Caco-2 (cell line): ENCODE measurements around the gene TTYH3. TPM values are rescaled to one million over a fixed set of nuclear protein-coding genes. Genes with fewer than 3 reads are reported as not detected.

Source experiments
- BruUV-seq: library from RNA; stranded (reverse); fragments of 400-500 nt; replicated peaks from 2 replicates; lab custom pipeline; 2021; lab: Mats Ljungman, UMichigan
- CTCF ChIA-PET: fragments of 300-600 bp; sonication (Branson Sonifier 250); formaldehyde crosslinking; loops from one replicate; lab custom pipeline; 2022; ENCODE audit warnings: antibody characterized with exemption; lab: Charles Lee
- POLR2A ChIA-PET: fragments of 300-600 bp; sonication (Branson Sonifier 250); formaldehyde crosslinking; loops from one replicate; lab custom pipeline; 2022; ENCODE audit warnings: antibody characterized with exemption; lab: Charles Lee
- DNase-seq, 2 experiments: peaks; one replicate each; pipeline versions ENCODE4 v3.0.0 to v3.0.0-alpha.2; 2020 to 2022
- H3K27me3 ChIP-seq: replicated peaks from 2 replicates; pipeline ENCODE4 v1.6.0; 2011; ENCODE audit warnings: low read length; ENCODE audit not compliant: control insufficient read depth, insufficient read depth
- H3K36me3 ChIP-seq: 2 replicates; pipeline ENCODE4 v1.5.1; 2011; ENCODE audit warnings: low read length; ENCODE audit not compliant: control insufficient read depth, insufficient read depth
- H3K4me1 ChIP-seq: fragments of 250-450 bp; sonication (Bioruptor Pico); 2 replicates; pipeline ENCODE4 v1.5.1; 2020; ENCODE audit warnings: mild to moderate bottlenecking
- H3K4me3 ChIP-seq: 2 replicates; pipeline ENCODE4 v1.5.1; 2011; ENCODE audit warnings: low read depth, mild to moderate bottlenecking, control low read depth, low read length
- H3K9me3 ChIP-seq: fragments of 250-450 bp; sonication (Bioruptor Pico); 2 replicates; pipeline ENCODE4 v1.5.1; 2020; ENCODE audit warnings: mild to moderate bottlenecking, moderate library complexity
- H3K27ac Mint-ChIP-seq: one replicate; pipeline ENCODE4 v1.8.0; 2022; ENCODE audit warnings: mixed read lengths; ENCODE audit not compliant: unreplicated experiment
- H3K27me3 Mint-ChIP-seq: one replicate; pipeline ENCODE4 v1.8.0; 2022; ENCODE audit warnings: mixed read lengths; ENCODE audit not compliant: insufficient read depth, unreplicated experiment
- H3K36me3 Mint-ChIP-seq: one replicate; pipeline ENCODE4 v1.8.0; 2022; ENCODE audit warnings: mild to moderate bottlenecking, mixed read lengths; ENCODE audit not compliant: insufficient read depth, unreplicated experiment
- H3K4me1 Mint-ChIP-seq: one replicate; pipeline ENCODE4 v1.8.0; 2022; ENCODE audit warnings: low read depth, mixed read lengths; ENCODE audit not compliant: unreplicated experiment
- H3K4me3 Mint-ChIP-seq: one replicate; pipeline ENCODE4 v1.8.0; 2022; ENCODE audit warnings: mild to moderate bottlenecking, moderate library complexity, mixed read lengths; ENCODE audit not compliant: unreplicated experiment
- H3K9me3 Mint-ChIP-seq: one replicate; pipeline ENCODE4 v1.8.0; 2022; ENCODE audit warnings: mixed read lengths; ENCODE audit not compliant: unreplicated experiment
- intact Hi-C: fragments of 100-400 bp; cut with micrococcal nuclease; formaldehyde crosslinking; loops from one replicate; pipeline ENCODE4 v1.10.0; 2022; ENCODE audit not compliant: unreplicated experiment
- total RNA-seq: library from RNA; stranded (reverse); gene quantifications from 2 replicates; pipeline ENCODE4 v1.2.3, GENCODE V29; 2022
- TF ChIP-seq, protein P1 (sequence below), 2 experiments: fragments of 200-600 bp in 1 of 2; IDR thresholded peaks; 1 replicate in 1 of 2; 2 replicates in 1 of 2; pipeline versions ENCODE4 v1.5.1 to v1.8.0; 2011 to 2022; ENCODE audit warnings: antibody characterized with exemption in 1 of 2, control low read depth in 1 of 2, inconsistent platforms in 1 of 2, low read depth in 1 of 2, low read length in 1 of 2, mild to moderate bottlenecking in 1 of 2, moderate library complexity in 1 of 2; ENCODE audit not compliant: insufficient read depth in 1 of 2, severe bottlenecking in 1 of 2, unreplicated experiment in 1 of 2

TTYH3 gene
- total RNA-seq, 1 experiment from 2014 or later, result 57.3 TPM

DNA sequence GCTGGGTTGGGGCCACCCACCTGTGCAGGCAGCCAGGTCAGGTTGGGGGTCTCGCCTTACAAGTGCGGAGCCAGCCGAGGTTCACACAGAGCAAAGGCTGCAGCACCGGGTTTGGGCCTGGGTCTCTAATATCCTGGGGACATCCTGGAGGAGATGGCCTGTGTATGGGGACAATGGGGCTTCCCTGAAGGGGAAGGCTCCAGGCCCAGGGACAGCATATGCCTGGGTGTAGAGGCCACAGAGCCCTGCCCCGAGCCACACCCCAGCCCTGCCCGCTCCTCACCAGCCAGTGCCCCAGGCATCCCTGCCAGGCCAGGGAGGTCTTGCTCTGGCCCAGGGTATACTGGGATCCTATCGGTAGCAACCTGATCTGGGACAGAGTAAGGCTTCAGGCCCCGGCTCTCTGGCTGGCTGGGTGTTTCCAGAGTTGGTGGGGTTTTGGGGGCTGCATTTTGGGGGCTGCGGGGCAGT, 9.1 kb downstream of the TTYH3 start:
- no peak overlapping the region for H3K4me3 Mint-ChIP-seq
- Histone ChIP-seq H3K36me3 (peaks cover 2% of the 10 kb centered on the region; the same call in 1 of the 2 replicates), H3K4me1 (0 out of 2 replicates have a peak, but pooled peaks cover 3% of the 10 kb centered on the region), H3K9me3 (no peaks in the 10 kb centered on the region), H3K4me3 (no peak overlapping the region), H3K27me3 (no peaks in the 10 kb centered on the region)
- no peak for DNase-seq
- no peaks in the 10 kb centered on the region for H3K4me1 Mint-ChIP-seq
- ChIA-PET POLR2A (no interaction called here), CTCF (no interaction called here)
- TF ChIP-seq, protein P1, sequence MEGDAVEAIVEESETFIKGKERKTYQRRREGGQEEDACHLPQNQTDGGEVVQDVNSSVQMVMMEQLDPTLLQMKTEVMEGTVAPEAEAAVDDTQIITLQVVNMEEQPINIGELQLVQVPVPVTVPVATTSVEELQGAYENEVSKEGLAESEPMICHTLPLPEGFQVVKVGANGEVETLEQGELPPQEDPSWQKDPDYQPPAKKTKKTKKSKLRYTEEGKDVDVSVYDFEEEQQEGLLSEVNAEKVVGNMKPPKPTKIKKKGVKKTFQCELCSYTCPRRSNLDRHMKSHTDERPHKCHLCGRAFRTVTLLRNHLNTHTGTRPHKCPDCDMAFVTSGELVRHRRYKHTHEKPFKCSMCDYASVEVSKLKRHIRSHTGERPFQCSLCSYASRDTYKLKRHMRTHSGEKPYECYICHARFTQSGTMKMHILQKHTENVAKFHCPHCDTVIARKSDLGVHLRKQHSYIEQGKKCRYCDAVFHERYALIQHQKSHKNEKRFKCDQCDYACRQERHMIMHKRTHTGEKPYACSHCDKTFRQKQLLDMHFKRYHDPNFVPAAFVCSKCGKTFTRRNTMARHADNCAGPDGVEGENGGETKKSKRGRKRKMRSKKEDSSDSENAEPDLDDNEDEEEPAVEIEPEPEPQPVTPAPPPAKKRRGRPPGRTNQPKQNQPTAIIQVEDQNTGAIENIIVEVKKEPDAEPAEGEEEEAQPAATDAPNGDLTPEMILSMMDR (IDR thresholded peaks at IDR 0.05; ENCODE audit: insufficient read depth in 1 of 2, low read depth in 1 of 2, low read length in 1 of 2, severe bottlenecking in 1 of 2, unreplicated experiment in 1 of 2), result no peak
- H3K9me3 Mint-ChIP-seq, result no peaks in the 10 kb centered on the region
- no peaks in the 10 kb centered on the region for H3K36me3 Mint-ChIP-seq
- intact Hi-C loops, result no loop called here
- H3K27ac Mint-ChIP-seq, result no peak overlapping the region
- BruUV-seq, result no TSS peak
- no peaks in the 10 kb centered on the region for H3K27me3 Mint-ChIP-seq

DNA sequence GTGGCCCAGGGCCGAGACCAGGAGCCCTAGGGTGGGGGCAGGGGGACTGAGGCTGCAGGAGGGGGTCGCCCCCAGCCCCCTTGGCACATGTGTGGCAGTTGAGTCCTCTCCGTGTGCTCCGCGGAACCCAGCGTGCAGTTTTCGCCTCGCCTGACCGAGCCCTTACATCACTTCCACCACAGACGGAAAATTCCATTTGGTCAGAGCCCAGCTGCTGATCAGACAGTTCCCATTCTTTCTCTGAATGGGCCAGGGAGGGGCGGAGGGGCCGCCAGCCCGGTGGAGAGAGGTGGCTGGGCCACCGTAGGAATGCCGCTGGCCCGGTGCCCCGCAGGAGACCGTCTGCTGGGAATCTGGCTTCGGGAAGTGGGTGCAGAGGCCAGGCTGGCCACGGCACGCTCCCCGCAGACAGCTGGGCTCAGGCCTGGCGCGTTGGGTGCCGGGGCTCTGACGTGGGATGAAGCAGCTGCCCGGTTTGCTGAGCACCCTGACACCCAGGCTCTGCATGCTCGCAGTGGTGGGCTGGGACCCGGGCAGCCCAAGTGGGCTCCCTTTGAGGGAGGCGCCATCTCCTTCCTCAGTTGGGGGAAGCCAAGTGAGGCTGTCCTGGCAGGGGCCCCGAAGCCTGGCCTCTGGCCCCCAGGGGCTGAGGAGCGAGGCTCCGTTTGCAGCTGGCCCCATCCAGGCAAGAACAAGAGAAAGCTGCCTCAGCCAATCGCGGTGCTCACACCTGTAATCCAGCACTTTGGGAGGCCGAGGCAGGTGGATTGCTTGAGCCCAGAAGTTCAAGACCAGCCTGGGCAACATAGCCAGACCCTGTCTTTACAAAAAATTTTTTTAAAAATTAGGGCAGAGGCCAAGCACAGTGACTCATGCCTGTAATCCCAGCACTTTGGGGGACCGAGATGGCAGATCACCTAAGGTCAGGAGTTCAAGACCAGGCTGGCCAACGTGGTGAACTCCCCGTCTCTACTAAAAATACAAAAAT, 9.9 kb downstream of the TTYH3 start:
- Mint-ChIP-seq H3K27me3 (no peaks in the 10 kb centered on the region), H3K36me3 (no peaks in the 10 kb centered on the region), H3K4me1 (no peaks in the 10 kb centered on the region), H3K4me3 (no peak overlapping the region), H3K27ac (no peak overlapping the region), H3K9me3 (no peaks in the 10 kb centered on the region)
- Histone ChIP-seq H3K9me3 (no peaks in the 10 kb centered on the region), H3K4me3 (no peak overlapping the region), H3K36me3 (no peaks in the 10 kb centered on the region), H3K4me1 (0 out of 2 replicates have a peak, but pooled peaks cover 3% of the 10 kb centered on the region), H3K27me3 (no peaks in the 10 kb centered on the region)
- ChIA-PET CTCF (no interaction called here), POLR2A (interaction anchor here (0.6 kb wide), 1 partner anchor 1151 kb away, joined by 3 read pairs; no protein-coding TSS in a partner anchor)
- intact Hi-C loops, result no loop called here
- DNase-seq, result peak in 1 of 2 experiments; percentile 42
- BruUV-seq, result no TSS peak
- TF ChIP-seq, protein P1 (IDR thresholded peaks at IDR 0.05; ENCODE audit: insufficient read depth in 1 of 2, low read depth in 1 of 2, low read length in 1 of 2, severe bottlenecking in 1 of 2, unreplicated experiment in 1 of 2), result no peak

DNA sequence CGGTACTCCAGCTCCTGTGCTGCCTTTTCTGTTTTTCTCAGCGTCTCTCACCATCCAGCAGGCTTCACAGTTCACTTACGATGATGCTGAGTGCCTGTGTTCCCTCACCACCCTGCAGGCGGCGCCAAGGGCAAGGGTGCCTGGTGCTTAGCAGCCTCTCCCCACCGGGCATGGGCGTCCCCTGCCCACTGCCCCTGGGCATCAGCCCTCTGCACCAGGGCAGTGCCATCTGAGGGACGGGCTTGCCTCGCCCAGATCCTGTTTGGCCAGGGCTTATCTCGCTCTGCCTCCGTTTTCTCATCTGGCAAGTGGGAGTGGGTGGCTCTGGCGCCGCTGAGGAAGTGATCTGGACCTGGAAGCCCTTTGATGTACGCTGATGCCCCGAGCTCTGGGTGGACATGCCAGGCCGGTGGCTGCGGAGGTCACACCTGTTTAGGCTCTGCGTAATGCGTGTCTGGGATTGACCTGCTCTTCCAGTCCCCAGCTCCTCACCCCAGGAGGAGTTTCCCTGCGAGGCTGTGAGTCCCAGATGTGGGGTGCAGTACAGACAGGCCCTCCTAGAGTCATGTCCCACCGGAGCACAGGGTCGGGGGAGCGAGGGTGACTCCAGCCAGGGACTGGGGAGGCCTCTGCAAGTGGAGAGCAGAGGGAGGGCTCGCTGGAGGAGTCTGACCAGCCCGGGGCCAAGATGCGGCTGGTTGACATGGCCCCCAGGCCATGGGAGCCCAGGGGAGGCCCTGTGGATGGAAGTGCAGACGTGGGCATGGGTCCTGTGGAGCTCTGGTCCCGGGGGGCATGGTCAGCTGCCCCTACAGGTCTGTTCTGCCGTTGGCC, 11.8 kb downstream of the TTYH3 start:
- H3K4me1 Mint-ChIP-seq, result no peaks in the 10 kb centered on the region
- intact Hi-C loops, result no loop called here
- ChIA-PET CTCF (interaction anchor here (1.0 kb wide), 1 partner anchor 21 kb away, joined by 3 read pairs; no protein-coding TSS in a partner anchor), POLR2A (no interaction called here)
- no peaks in the 10 kb centered on the region for H3K9me3 Mint-ChIP-seq
- no TSS peak for BruUV-seq
- no peaks in the 10 kb centered on the region for H3K27me3 Mint-ChIP-seq
- Histone ChIP-seq H3K4me1 (0 out of 2 replicates have a peak, but pooled peaks cover 3% of the 10 kb centered on the region), H3K4me3 (no peak overlapping the region), H3K36me3 (no peaks in the 10 kb centered on the region), H3K9me3 (no peaks in the 10 kb centered on the region), H3K27me3 (no peaks in the 10 kb centered on the region)
- H3K27ac Mint-ChIP-seq, result no peak overlapping the region
- H3K4me3 Mint-ChIP-seq, result no peak overlapping the region
- DNase-seq, result no peak
- no peaks in the 10 kb centered on the region for H3K36me3 Mint-ChIP-seq
- TF ChIP-seq, protein P1 (IDR thresholded peaks at IDR 0.05; ENCODE audit: insufficient read depth in 1 of 2, low read depth in 1 of 2, low read length in 1 of 2, severe bottlenecking in 1 of 2, unreplicated experiment in 1 of 2), result no peak
